ENCODE measurements around the gene MTA3.

The MTA3 gene

GRCh38 chr2:42769583-42770287 is 201.3 kb downstream of the MTA3 start:
- H3K79me2 ChIP-seq (ENCODE audit: insufficient read depth, low read length), result no peaks in the 10 kb centered on the region
- TF ChIP-seq CTCF (IDR thresholded peaks at IDR 0.05; ENCODE audit: low read length), result no peak
- no peak for TF ChIP-seq EZH2 (IDR thresholded peaks at IDR 0.05; ENCODE audit: borderline replicate concordance, low read length)

GRCh38 chr2:42770288-42771131 is 202.1 kb downstream of the MTA3 start:
- Histone ChIP-seq H3K9me3 (ENCODE audit: low read length) (no peaks in the 10 kb centered on the region), H3K36me3 (ENCODE audit: insufficient read depth, low read length) (no peaks in the 10 kb centered on the region), H3K4me2 (ENCODE audit: low read length) (peak overlapping the region; percentile 52), H3K9me2 (ENCODE audit: low read depth, low read length) (no peaks in the 10 kb centered on the region), H3K4me3 (ENCODE audit: low read depth, low read length, poor library complexity, severe bottlenecking) (peak overlapping the region; percentile 14), H4K20me1 (ENCODE audit: insufficient read depth, low read length) (no peaks in the 10 kb centered on the region), H2AFZ (ENCODE audit: low read length) (no peak overlapping the region), H3K27ac (ENCODE audit: low read depth, low read length, poor library complexity, severe bottlenecking) (peak overlapping the region; percentile 21), H3K79me2 (ENCODE audit: insufficient read depth, low read length) (no peaks in the 10 kb centered on the region), H3F3A (ENCODE audit: insufficient read depth, low read length) (no peaks in the 10 kb centered on the region), H3K9ac (ENCODE audit: low read length) (no peak overlapping the region; the same call in 1 of the 2 replicates), H3K27me3 (ENCODE audit: insufficient read depth, low read length) (no peaks in the 10 kb centered on the region), H3K4me1 (ENCODE audit: insufficient read depth, low read length, severe bottlenecking) (peaks cover 26% of the 10 kb centered on the region)
- TF ChIP-seq CTCF (IDR thresholded peaks at IDR 0.05; ENCODE audit: low read length) (peak; percentile 94), EZH2 (IDR thresholded peaks at IDR 0.05; ENCODE audit: borderline replicate concordance, low read length) (no peak)

More at GRCh38 chr2:42769583-42770287, 201.3 kb downstream of the MTA3 start:
- H3K27ac ChIP-seq (ENCODE audit: low read depth, low read length, poor library complexity, severe bottlenecking), result no peak overlapping the region
- no peak overlapping the region for H3K4me3 ChIP-seq (ENCODE audit: low read depth, low read length, poor library complexity, severe bottlenecking)
- no peaks in the 10 kb centered on the region for H4K20me1 ChIP-seq (ENCODE audit: insufficient read depth, low read length)
- H3K36me3 ChIP-seq (ENCODE audit: insufficient read depth, low read length), result no peaks in the 10 kb centered on the region
- H2AFZ ChIP-seq (ENCODE audit: low read length), result no peak overlapping the region
- H3K4me1 ChIP-seq (ENCODE audit: insufficient read depth, low read length, severe bottlenecking), result peaks cover 21% of the 10 kb centered on the region
- H3K9me3 ChIP-seq (ENCODE audit: low read length), result no peaks in the 10 kb centered on the region
- no peaks in the 10 kb centered on the region for H3F3A ChIP-seq (ENCODE audit: insufficient read depth, low read length)
- no peaks in the 10 kb centered on the region for H3K27me3 ChIP-seq (ENCODE audit: insufficient read depth, low read length)
- H3K4me2 ChIP-seq (ENCODE audit: low read length), result no peak overlapping the region
- no peaks in the 10 kb centered on the region for H3K9me2 ChIP-seq (ENCODE audit: low read depth, low read length)
- no peak overlapping the region for H3K9ac ChIP-seq (ENCODE audit: low read length)

GRCh38 chr2:42771546-42772153 is 203.2 kb downstream of the MTA3 start:
- Histone ChIP-seq H3K4me3 (ENCODE audit: low read depth, low read length, poor library complexity, severe bottlenecking) (no peak overlapping the region), H3K79me2 (ENCODE audit: insufficient read depth, low read length) (no peaks in the 10 kb centered on the region), H2AFZ (ENCODE audit: low read length) (no peak overlapping the region), H3F3A (ENCODE audit: insufficient read depth, low read length) (no peaks in the 10 kb centered on the region), H3K36me3 (ENCODE audit: insufficient read depth, low read length) (no peaks in the 10 kb centered on the region), H3K27me3 (ENCODE audit: insufficient read depth, low read length) (no peaks in the 10 kb centered on the region), H4K20me1 (ENCODE audit: insufficient read depth, low read length) (no peaks in the 10 kb centered on the region), H3K4me2 (ENCODE audit: low read length) (no peak overlapping the region), H3K9ac (ENCODE audit: low read length) (no peak overlapping the region), H3K9me3 (ENCODE audit: low read length) (no peaks in the 10 kb centered on the region), H3K4me1 (ENCODE audit: insufficient read depth, low read length, severe bottlenecking) (peaks cover 26% of the 10 kb centered on the region), H3K9me2 (ENCODE audit: low read depth, low read length) (no peaks in the 10 kb centered on the region), H3K27ac (ENCODE audit: low read depth, low read length, poor library complexity, severe bottlenecking) (no peak overlapping the region)
- no peak for TF ChIP-seq CTCF (IDR thresholded peaks at IDR 0.05; ENCODE audit: low read length)
- TF ChIP-seq EZH2 (IDR thresholded peaks at IDR 0.05; ENCODE audit: borderline replicate concordance, low read length), result no peak

Measured in OCI-LY1 (cell line).